Type B pancreatic cell (in vitro differentiated cells): ENCODE results near the gene SSU72. TPM values are rescaled to one million over a fixed set of nuclear protein-coding genes. Genes with fewer than 3 reads are reported as not detected.
"Not testable (repeated sequence)": the region's sequence is repeated elsewhere in the genome, so short reads cannot be mapped to it uniquely, and the experiment has no call there.

Source experiments
- DNase-seq: peaks from one replicate; pipeline ENCODE4 v3.0.0; 2021; ENCODE audit warnings: mixed read lengths; ENCODE audit not compliant: unreplicated experiment; ENCODE audit errors: extremely low spot score
- H3K27ac Mint-ChIP-seq: 2 replicates; pipeline ENCODE4 v1.8.0; 2021; ENCODE audit warnings: mild to moderate bottlenecking, mixed read lengths
- H3K27me3 Mint-ChIP-seq: 2 replicates; pipeline ENCODE4 v1.8.0; 2021; ENCODE audit warnings: mixed read lengths
- H3K36me3 Mint-ChIP-seq: 2 replicates; pipeline ENCODE4 v1.8.0; 2021; ENCODE audit warnings: mixed read lengths
- H3K4me1 Mint-ChIP-seq: one replicate; pipeline ENCODE4 v1.8.0; 2021; ENCODE audit warnings: mixed read lengths; ENCODE audit not compliant: unreplicated experiment
- H3K4me3 Mint-ChIP-seq: 2 replicates; pipeline ENCODE4 v1.8.0; 2021; ENCODE audit warnings: mild to moderate bottlenecking, mixed read lengths
- H3K9me3 Mint-ChIP-seq: 2 replicates; pipeline ENCODE4 v1.8.0; 2021; ENCODE audit warnings: mixed read lengths
- CTCF ChIP-seq: fragments of 200-600 bp; sonication (generic); conservative IDR thresholded peaks from 2 replicates; pipeline ENCODE4 v1.5.0; 2021; ENCODE audit warnings: antibody characterized with exemption, mild to moderate bottlenecking
- total RNA-seq: library from RNA; stranded (reverse); gene quantifications from 2 replicates; pipeline ENCODE4 v1.2.1, GENCODE V29; 2021; ENCODE audit warnings: low replicate concordance

SSU72 gene
- total RNA-seq, 1 donor from 2014 or later, result 117 TPM

DNA sequence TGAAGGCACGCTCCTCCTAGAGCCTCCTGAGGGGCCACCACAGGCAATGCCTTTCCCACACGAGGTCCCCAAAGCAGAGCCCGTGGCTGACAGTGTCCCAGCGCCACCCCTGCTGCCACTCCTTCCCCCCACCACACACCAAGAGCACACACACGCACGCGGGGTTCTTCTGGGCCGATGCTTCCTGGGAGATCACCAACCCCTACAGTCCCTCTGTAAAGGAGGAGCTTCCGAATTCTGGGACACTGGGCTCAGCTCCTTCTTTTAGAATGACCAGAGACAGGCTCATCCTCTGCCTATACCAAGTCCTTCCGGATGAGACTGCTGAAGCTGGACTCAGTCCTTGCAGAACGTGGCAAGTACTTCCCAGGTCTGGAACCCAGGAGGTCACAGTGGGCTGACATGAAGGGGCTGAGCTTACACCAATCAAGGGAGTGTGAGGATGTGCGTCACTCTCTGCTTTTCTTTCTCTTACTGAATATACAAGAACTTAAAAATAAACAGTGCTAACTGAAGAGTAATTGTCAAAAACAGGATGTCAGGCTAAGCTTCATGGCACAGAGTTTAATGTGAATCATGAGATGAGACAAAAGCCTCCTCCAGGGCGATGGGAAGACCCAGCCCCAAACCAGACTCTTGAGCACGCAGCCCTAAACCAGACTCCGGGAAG is 12.7 kb downstream of the SSU72 start:
- H3K9me3 Mint-ChIP-seq, result no peaks in the 10 kb centered on the region
- no peaks in the 10 kb centered on the region for H3K27me3 Mint-ChIP-seq
- DNase-seq, result no peak
- H3K4me3 Mint-ChIP-seq, result no peak overlapping the region
- no peak overlapping the region for H3K27ac Mint-ChIP-seq
- TF ChIP-seq CTCF, result no peak
- H3K36me3 Mint-ChIP-seq, result peaks cover 26% of the 10 kb centered on the region
- H3K4me1 Mint-ChIP-seq, result peaks cover 6% of the 10 kb centered on the region

DNA sequence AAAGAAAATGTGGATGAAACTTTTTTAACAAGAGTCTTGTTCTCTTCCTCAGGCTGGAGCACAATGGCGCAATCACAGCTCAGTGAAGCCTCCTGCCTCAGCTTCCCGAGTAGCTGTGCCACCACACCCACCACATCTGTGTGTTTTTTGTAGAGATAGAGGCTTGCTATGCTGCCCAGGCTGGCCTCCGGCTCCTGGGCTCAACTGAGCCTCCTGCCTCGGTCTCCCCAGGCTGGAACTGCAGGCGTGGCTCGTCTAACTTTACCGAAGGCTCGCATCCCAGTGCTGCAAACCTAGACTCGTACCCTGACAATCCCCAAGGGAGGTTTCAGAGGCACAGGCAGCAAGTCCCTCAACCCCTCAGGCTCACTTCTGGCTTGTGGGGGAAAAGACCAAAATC is 14.5 kb downstream of the SSU72 start:
- Mint-ChIP-seq H3K27me3 (no peaks in the 10 kb centered on the region), H3K9me3 (no peaks in the 10 kb centered on the region), H3K36me3 (peaks cover 23% of the 10 kb centered on the region), H3K4me3 (no peak overlapping the region), H3K27ac (no peak overlapping the region), H3K4me1 (peaks cover 6% of the 10 kb centered on the region)
- no peak for TF ChIP-seq CTCF
- no peak for DNase-seq

DNA sequence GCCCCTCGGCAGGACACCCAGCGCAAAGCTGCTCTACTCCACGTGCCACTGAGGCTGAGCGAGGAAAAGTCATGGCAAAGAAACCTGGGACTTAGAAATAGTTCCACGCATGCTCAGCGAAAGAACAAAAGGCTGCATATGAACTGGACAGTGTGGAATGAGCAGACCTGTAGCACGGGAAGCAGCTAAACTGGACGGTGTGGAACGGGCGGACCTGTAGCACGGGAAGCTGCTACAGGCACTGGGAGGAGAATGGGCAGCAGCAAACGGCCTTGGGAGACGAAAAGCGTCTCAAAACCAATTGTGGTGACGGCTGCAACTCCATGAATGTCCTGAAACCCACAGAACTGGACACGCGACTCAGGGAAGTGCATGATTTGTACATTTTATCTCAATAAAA is 15.6 kb downstream of the SSU72 start:
- Mint-ChIP-seq H3K36me3 (peaks cover 12% of the 10 kb centered on the region), H3K27me3 (no peaks in the 10 kb centered on the region), H3K9me3 (no peaks in the 10 kb centered on the region), H3K27ac (peak overlapping the region; percentile 80), H3K4me3 (no peak overlapping the region), H3K4me1 (peaks cover 6% of the 10 kb centered on the region)
- DNase-seq, result no peak
- TF ChIP-seq CTCF, result no peak

DNA sequence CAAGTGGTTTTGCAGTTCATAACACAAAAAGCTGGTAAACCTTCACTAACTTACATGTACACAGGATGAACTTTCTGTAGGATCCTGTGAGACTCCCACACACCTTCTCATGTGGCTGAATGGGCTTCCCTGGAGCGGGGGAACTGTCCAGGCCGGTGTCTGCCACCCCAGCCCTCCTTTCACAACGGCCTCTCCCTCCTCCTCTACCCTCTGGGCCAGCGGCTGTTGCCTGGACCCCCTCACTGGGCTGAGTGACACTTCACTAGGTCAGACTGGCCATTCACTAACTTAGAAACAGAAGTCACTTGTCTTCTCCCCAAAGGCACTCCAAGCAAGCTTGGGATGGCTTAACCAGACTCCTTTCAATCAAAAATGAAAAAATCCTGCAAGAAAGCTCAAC is 16.1 kb downstream of the SSU72 start:
- Mint-ChIP-seq H3K4me1 (peaks cover 6% of the 10 kb centered on the region), H3K27me3 (no peaks in the 10 kb centered on the region), H3K9me3 (no peaks in the 10 kb centered on the region), H3K4me3 (no peak overlapping the region), H3K36me3 (peaks cover 8% of the 10 kb centered on the region), H3K27ac (peak overlapping the region; percentile 80)
- no peak for TF ChIP-seq CTCF
- DNase-seq, result no peak

GRCh38 chr1:1557688-1558087 is 17.0 kb downstream of the SSU72 start:
- not testable (repeated sequence) for H3K4me3 Mint-ChIP-seq, H3K4me1 Mint-ChIP-seq, DNase-seq, H3K36me3 Mint-ChIP-seq, H3K27ac Mint-ChIP-seq, H3K9me3 Mint-ChIP-seq, H3K27me3 Mint-ChIP-seq

- H3K27me3 Mint-ChIP-seq, H3K4me1 Mint-ChIP-seq, H3K36me3 Mint-ChIP-seq, DNase-seq, H3K27ac Mint-ChIP-seq, H3K4me3 Mint-ChIP-seq, H3K9me3 Mint-ChIP-seq: not testable (repeated sequence)
Observed at GRCh38 chr1:1556961-1557360, 17.7 kb downstream of the SSU72 start.

GRCh38 chr1:1556505-1556904 is 18.2 kb downstream of the SSU72 start:
- no peak for TF ChIP-seq CTCF
- Mint-ChIP-seq H3K4me3 (no peak overlapping the region), H3K4me1 (peaks cover 6% of the 10 kb centered on the region), H3K27ac (no peak overlapping the region), H3K9me3 (no peaks in the 10 kb centered on the region), H3K27me3 (no peaks in the 10 kb centered on the region), H3K36me3 (no peaks in the 10 kb centered on the region)
- no peak for DNase-seq
